Measurements from ENCODE around the gene CGB7. TPM values are rescaled to one million over a fixed set of nuclear protein-coding genes. Genes with fewer than 3 reads are reported as not detected.
"Not testable (repeated sequence)": the region's sequence is repeated elsewhere in the genome, so short reads cannot be mapped to it uniquely, and the experiment has no call there.

CGB7 gene
- total RNA-seq, 2 experiments from 2014 or later = not detected

GRCh38 chr19:49025088-49025487 is 32.5 kb downstream of the CGB7 start:
- POLR2A ChIA-PET; H3K9me3 Mint-ChIP-seq; H3K27me3 Mint-ChIP-seq; H3K4me3 Mint-ChIP-seq; DNase-seq; H3K27ac Mint-ChIP-seq; CTCF ChIA-PET; H3K36me3 Mint-ChIP-seq (ENCODE audit: low read depth): not testable (repeated sequence)
- peaks cover 12% of the 10 kb centered on the region for H3K4me1 Mint-ChIP-seq

GRCh38 chr19:49024233-49024632 is 33.3 kb downstream of the CGB7 start, which contains the start of gene CGB3:
CGB3 (minus strand) TSS chr19:49024333; CDS start chr19:49023971, 362 bp downstream.
- H3K27ac Mint-ChIP-seq; H3K36me3 Mint-ChIP-seq (ENCODE audit: low read depth); CTCF ChIA-PET; DNase-seq; H3K4me3 Mint-ChIP-seq; H3K9me3 Mint-ChIP-seq; POLR2A ChIA-PET: not testable (repeated sequence)
- Mint-ChIP-seq H3K27me3 (peaks cover 14% of the 10 kb centered on the region), H3K4me1 (peaks cover 16% of the 10 kb centered on the region)

- H3K4me3 Mint-ChIP-seq = no peak overlapping the region
- peaks cover 26% of the 10 kb centered on the region for H3K27me3 Mint-ChIP-seq
- ChIA-PET POLR2A (no interaction called here), CTCF (no interaction called here)
- H3K27ac Mint-ChIP-seq = no peak overlapping the region
- H3K9me3 Mint-ChIP-seq = no peaks in the 10 kb centered on the region
- no peaks in the 10 kb centered on the region for H3K36me3 Mint-ChIP-seq (ENCODE audit: low read depth)
- H3K4me1 Mint-ChIP-seq = peaks cover 31% of the 10 kb centered on the region
- DNase-seq = no peak
Observed at GRCh38 chr19:49022116-49022515, 35.4 kb downstream of the CGB7 start.

GRCh38 chr19:49020931-49021895 is 36.3 kb downstream of the CGB7 start:
- Mint-ChIP-seq H3K36me3 (ENCODE audit: low read depth) (no peaks in the 10 kb centered on the region), H3K27ac (no peak overlapping the region), H3K9me3 (no peaks in the 10 kb centered on the region), H3K27me3 (peaks cover 26% of the 10 kb centered on the region), H3K4me3 (no peak overlapping the region), H3K4me1 (peaks cover 31% of the 10 kb centered on the region)
- ChIA-PET POLR2A (no interaction called here), CTCF (interaction anchor here (1.2 to 2.0 kb wide), 2 partner anchors 28 to 37 kb away, joined by 3 to 7 read pairs; partner anchors contain the start of genes GYS1 and RUVBL2)
- DNase-seq = no peak

- POLR2A ChIA-PET = no interaction called here
Observed at GRCh38 chr19:49020342-49020741, 37.2 kb downstream of the CGB7 start.

GRCh38 chr19:49019242-49019932 is 38.2 kb downstream of the CGB7 start:
- peaks cover 6% of the 10 kb centered on the region for H3K36me3 Mint-ChIP-seq (ENCODE audit: low read depth)
- DNase-seq = peak; percentile 60
- H3K9me3 Mint-ChIP-seq = no peaks in the 10 kb centered on the region
- H3K27ac Mint-ChIP-seq = no peak overlapping the region
- H3K27me3 Mint-ChIP-seq = peaks cover 26% of the 10 kb centered on the region
- peak overlapping the region; percentile 72 for H3K4me3 Mint-ChIP-seq
- POLR2A ChIA-PET = no interaction called here
- H3K4me1 Mint-ChIP-seq = peaks cover 31% of the 10 kb centered on the region
- CTCF ChIA-PET = interaction anchor here (0.8 to 3.6 kb wide), 10 partner anchors 12 to 189 kb away, joined by 3 to 23 read pairs (median 4); partner anchors contain the start of genes GYS1 and RUVBL2

More at GRCh38 chr19:49020342-49020741, 37.2 kb downstream of the CGB7 start:
- no peaks in the 10 kb centered on the region for H3K9me3 Mint-ChIP-seq
- H3K36me3 Mint-ChIP-seq (ENCODE audit: low read depth) = peaks cover 6% of the 10 kb centered on the region
- CTCF ChIA-PET = interaction anchor here (1.2 to 3.6 kb wide), 4 partner anchors 13 to 38 kb away, joined by 3 to 23 read pairs (median 10); partner anchors contain the start of genes GYS1 and RUVBL2
- DNase-seq = no peak
- peaks cover 31% of the 10 kb centered on the region for H3K4me1 Mint-ChIP-seq
- no peak overlapping the region for H3K27ac Mint-ChIP-seq
- H3K4me3 Mint-ChIP-seq = no peak overlapping the region
- peaks cover 26% of the 10 kb centered on the region for H3K27me3 Mint-ChIP-seq

- Mint-ChIP-seq H3K27me3 (peaks cover 26% of the 10 kb centered on the region), H3K4me1 (peaks cover 31% of the 10 kb centered on the region), H3K4me3 (peak overlapping the region; percentile 72)
- H3K36me3 Mint-ChIP-seq (ENCODE audit: low read depth); POLR2A ChIA-PET; H3K9me3 Mint-ChIP-seq; H3K27ac Mint-ChIP-seq: not testable (repeated sequence)
- CTCF ChIA-PET = interaction anchor here (0.9 to 3.6 kb wide), 12 partner anchors 8 to 190 kb away, joined by 3 to 23 read pairs (median 3); partner anchors contain the start of genes CGB2, FTL, GYS1 and RUVBL2
- DNase-seq = peak; percentile 15
Observed at GRCh38 chr19:49018388-49019241, 38.9 kb downstream of the CGB7 start.

GRCh38 chr19:49017666-49018351 is 39.7 kb downstream of the CGB7 start:
- peak overlapping the region; percentile 72 for H3K4me3 Mint-ChIP-seq
- CTCF ChIA-PET = interaction anchor here (0.7 to 3.6 kb wide), 8 partner anchors 9 to 117 kb away, joined by 3 to 23 read pairs (median 4); partner anchors contain the start of genes CGB2, FTL, GYS1 and RUVBL2
- no peak overlapping the region for H3K27ac Mint-ChIP-seq
- POLR2A ChIA-PET = no interaction called here
- peaks cover 9% of the 10 kb centered on the region for H3K36me3 Mint-ChIP-seq (ENCODE audit: low read depth)
- peak; percentile 62 for DNase-seq
- H3K4me1 Mint-ChIP-seq = peaks cover 31% of the 10 kb centered on the region
- no peaks in the 10 kb centered on the region for H3K9me3 Mint-ChIP-seq
- peaks cover 26% of the 10 kb centered on the region for H3K27me3 Mint-ChIP-seq

- ChIA-PET POLR2A (no interaction called here), CTCF (interaction anchor here (0.7 to 3.6 kb wide), 6 partner anchors 9 to 117 kb away, joined by 3 to 23 read pairs (median 8); partner anchors contain the start of genes CGB2, GYS1 and RUVBL2)
- H3K27ac Mint-ChIP-seq = no peak within 1 kb of the TSS
- no peak for DNase-seq
- H3K9me3 Mint-ChIP-seq = no peaks in the 10 kb centered on the region
- peak within 1 kb of the TSS; percentile 72 for H3K4me3 Mint-ChIP-seq
- H3K27me3 Mint-ChIP-seq = peaks cover 26% of the 10 kb centered on the region
- peaks cover 31% of the 10 kb centered on the region for H3K4me1 Mint-ChIP-seq
- H3K36me3 Mint-ChIP-seq (ENCODE audit: low read depth) = peaks cover 9% of the 10 kb centered on the region
Observed at GRCh38 chr19:49017041-49017665, 40.4 kb downstream of the CGB7 start, which contains the start of gene LHB. LHB (minus strand) TSS chr19:49017091; CDS start chr19:49017081, 10 bp downstream.

- Mint-ChIP-seq H3K27ac (no peak overlapping the region), H3K4me3 (no peak overlapping the region), H3K36me3 (ENCODE audit: low read depth) (peaks cover 9% of the 10 kb centered on the region), H3K27me3 (peaks cover 24% of the 10 kb centered on the region), H3K9me3 (no peaks in the 10 kb centered on the region), H3K4me1 (peaks cover 27% of the 10 kb centered on the region)
- CTCF ChIA-PET = interaction anchor here (0.6 kb wide), 1 partner anchor 11 kb away, joined by 3 read pairs; no protein-coding TSS in a partner anchor
- POLR2A ChIA-PET = no interaction called here
- DNase-seq = no peak
Observed at GRCh38 chr19:49016067-49016839, 41.3 kb downstream of the CGB7 start.

GRCh38 chr19:49014870-49015255 is 42.7 kb downstream of the CGB7 start:
- peaks cover 11% of the 10 kb centered on the region for H3K36me3 Mint-ChIP-seq (ENCODE audit: low read depth)
- peaks cover 16% of the 10 kb centered on the region for H3K27me3 Mint-ChIP-seq
- no peak overlapping the region for H3K27ac Mint-ChIP-seq

More at GRCh38 chr19:49014870-49015255, 42.7 kb downstream of the CGB7 start:
- ChIA-PET CTCF (interaction anchor here (1.2 to 2.2 kb wide), 3 partner anchors 17 to 41 kb away, joined by 3 to 7 read pairs (median 5); partner anchors contain the start of genes CGB2 and RUVBL2), POLR2A (no interaction called here)
- H3K4me3 Mint-ChIP-seq = no peak overlapping the region
- peaks cover 17% of the 10 kb centered on the region for H3K4me1 Mint-ChIP-seq
- no peaks in the 10 kb centered on the region for H3K9me3 Mint-ChIP-seq
- no peak for DNase-seq

All from activated CD4-positive, alpha-beta T cell treated with anti-CD3 and anti-CD28 coated beads, Interleukin-2, amount 10 ng/mL, durations not matched to agents 7 days and 5 days (primary cell).